Esophagus mucosa (tissue), 1 donor: ENCODE data around the gene TPST1. TPM values are rescaled to one million over a fixed set of nuclear protein-coding genes. Genes with fewer than 3 reads are reported as not detected.

Source experiments
- ATAC-seq: fragments of 200-7000 bp; cut with Tn5 transposase; one replicate; pipeline ENCODE4 v1.9.1; 2020
- total RNA-seq: library from RNA; stranded (reverse); gene quantifications from one replicate; pipeline ENCODE4 v1.2.4, GENCODE V29; 2023
- donor health status: DM: yes; HTN: yes; CAD: no.

The TPST1 gene
- total RNA-seq, 1 donor from 2014 or later, result 7.5 TPM

DNA sequence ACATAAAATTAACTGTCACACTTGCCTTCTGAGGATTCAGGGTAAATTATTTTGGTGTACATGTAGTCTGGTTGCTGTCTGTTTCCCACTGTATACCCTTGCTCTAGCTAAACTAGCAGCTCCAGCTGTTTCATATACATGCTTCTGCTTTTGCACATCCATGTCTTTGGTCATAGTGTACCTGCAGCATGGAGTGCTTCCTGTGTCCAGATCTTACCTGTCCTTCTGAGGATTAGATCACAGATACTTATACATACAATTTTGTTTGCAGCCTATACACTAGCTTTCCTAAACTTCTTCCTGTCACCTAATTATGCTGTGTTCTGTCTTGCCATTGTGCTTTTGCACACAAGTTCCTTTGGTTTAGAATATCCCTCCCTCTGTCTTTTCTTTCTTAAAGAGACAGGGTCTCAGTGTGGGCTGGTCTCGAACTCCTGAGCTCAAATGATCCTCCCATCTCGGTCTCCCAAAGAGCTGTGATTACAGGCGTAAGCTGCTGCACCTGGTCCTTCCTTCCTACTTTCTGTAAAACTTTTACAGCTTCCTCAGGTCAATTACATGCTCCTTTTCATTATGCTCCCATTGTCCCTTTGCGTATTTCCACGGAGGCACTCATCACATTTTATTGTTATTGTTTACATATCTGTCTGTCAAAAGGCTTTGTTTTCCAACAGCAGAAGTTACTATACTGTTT lies 33.8 kb downstream of the TPST1 start:
- no peak for ATAC-seq

DNA sequence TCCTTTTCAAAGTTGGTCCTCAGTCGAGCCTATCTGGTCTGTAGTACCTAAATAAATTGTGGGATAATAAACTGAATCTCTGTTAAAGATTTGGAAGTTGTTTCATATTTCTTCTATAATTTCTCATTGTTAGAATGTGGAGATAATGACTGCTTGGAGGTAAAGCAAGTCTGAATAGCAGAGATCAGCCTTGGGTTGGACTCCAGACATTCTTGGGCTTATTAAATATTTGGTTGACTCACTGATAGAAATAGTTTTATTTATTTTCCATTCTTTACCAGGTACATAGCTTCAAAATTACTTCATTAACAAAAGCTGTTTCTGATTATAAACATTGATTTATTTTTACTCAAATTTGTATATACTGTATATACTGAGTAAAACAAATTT lies 34.3 kb downstream of the TPST1 start:
- ATAC-seq, result no peak

DNA sequence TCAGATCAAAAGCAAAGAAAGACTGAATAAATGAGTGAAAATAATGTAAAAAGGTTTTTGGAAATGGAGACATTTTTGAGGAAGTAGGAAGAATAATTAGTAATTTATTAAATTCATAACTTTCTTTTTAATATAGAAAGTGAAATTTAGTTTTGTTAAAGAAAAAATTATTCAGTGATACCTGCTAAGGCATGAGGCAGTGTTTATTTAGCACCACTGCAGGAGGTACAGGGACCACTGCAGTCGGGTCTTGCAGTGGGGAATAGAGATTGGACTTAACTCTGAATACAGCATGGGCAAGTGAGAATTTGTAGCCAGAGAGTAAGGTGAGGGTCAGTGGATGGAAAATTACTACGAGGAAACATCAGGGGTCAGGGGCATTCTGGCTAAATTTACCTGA lies 39.9 kb downstream of the TPST1 start:
- ATAC-seq, result no peak

DNA sequence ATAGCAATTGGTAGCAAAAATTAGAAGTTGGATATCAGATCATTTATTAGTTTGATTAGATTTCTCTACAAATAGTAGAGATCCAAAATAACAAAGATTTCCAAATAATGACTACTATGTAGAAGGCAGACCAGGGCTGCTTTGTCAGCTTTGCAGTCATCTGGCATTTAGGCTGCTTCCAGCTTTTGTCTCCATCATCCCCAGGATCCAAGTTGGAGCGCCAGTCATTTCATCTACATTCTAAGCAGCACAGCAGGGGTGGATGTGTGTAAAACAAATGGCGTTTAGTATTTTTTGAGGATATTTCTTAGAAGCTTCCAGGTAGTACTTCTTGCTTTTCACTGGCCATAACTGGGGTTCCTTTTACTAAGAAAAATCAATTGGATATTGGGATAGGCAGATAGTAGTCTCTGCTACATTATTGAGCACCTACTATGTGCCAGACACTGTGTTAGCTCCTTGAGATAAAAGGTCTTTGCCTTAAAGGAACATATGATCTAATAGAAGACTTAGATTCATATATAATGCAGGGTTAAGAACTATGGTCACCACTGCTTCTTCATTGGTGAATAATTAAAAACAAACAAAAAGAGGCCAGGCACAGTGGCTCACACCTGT lies 41.5 kb downstream of the TPST1 start:
- ATAC-seq, result no peak

DNA sequence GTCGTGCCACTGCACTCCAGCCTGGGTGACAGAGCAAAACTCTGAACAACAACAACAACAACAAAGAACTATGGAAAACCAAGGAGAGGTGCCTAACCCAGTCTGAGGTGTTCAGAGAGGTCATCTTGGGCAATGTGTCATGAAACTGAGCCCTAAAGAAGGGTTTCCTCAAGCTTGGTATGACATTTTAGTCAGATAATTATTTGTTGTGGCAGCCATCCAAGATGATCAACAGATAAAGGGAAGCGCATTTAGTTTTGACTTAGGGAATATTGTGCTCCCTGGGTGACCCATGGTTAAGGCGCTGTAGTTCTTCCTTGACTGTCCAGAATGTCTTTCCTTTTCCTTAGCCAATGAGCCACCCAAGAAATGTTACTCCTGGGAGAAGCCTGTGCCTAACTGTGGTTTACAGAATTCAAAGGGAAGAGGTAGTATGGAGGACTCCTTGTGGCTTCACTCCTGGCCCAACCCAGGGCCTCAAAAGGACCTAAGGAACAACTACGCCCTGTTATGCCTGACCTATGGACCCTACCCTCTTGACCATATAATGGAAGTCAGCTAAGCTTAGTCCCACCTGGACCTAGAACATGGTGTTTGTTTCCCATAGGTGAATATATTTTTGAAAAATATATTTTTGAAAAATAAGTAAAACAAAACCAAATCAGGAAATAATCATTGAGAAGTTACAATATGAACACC lies 42.4 kb downstream of the TPST1 start:
- ATAC-seq, result peak; percentile 38

DNA sequence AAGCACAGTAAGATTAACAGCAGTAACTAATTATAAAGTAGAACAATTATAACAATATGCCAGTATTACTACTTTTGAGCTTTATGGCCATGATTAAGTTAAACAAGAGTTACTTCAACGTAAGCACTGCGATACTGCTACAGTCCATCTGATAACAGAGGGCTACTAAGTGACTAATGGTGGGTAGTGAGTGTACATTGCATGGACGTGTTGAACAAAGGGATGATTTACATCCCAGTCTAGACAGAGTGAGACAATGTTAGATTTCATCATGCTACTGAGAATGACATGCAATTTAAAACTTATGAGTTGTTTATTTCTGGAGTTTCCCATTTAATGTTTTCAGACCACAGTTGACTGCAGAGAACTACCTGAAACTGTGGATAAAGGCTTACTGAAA lies 45.6 kb downstream of the TPST1 start:
- ATAC-seq, result no peak

DNA sequence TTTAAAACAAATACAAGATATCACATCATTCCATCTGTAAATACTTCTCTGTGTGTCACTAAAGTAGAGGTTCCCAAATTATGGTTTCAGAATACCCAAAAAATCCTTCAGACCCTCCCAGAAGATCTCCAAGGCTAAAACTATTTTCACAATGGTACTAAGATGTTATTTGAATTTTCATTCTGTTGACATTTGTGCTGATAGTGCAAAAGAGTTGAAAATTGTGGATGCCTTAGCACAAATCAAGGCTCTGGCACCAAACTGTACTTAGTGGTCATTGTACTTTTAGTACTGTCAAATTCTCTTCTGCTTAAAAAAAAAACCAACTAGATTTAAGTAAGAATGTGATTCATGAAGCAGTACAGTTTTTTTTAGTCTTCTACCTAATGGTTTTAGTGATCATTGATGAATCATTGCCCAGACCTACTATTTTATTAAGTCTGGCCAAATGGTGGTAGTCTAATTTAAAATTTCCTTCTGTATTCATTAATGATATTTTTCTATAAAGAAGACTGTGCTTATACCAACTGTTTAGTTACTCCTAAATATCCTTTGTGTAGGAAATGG lies 50.5 kb downstream of the TPST1 start:
- no peak for ATAC-seq

DNA sequence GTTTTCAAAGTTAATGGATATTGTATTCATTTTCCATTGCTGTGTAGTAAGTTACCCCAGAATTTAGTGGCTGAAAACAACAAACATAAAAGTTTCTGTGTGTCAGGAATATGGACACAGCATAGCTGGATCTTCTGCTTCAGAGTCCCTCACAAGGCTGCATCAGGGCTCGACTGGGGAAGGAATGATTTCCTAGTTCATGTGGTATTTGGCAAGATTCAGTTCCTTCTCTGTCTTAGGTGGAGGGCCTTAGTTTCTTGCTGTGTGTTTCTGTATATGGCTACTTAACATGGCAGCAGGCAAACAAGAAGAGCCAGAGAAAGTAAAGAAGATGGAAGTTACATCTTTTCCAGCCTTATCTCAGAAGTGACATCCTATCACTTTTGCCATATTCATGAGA lies 51.1 kb downstream of the TPST1 start:
- no peak for ATAC-seq

DNA sequence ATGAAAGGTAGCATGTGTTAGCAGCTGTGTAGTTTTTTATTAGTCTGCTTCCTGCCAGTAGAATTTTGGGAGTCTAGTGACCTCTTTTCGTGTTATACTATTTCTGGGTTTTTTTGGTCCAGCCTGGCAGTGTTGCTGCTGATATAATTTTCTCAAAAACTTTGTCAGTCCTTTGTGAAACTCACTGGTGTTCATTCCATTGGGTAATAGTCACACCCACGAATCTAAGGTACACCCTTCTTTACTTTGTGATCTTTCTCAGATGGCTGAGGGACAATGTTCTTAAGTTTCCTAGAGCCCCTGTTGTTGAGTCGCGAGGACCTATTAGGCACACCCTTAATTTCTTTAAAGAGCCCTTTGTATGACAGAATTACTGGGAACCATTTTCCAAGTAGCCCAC lies 52.3 kb downstream of the TPST1 start:
- ATAC-seq, result peak; percentile 81

DNA sequence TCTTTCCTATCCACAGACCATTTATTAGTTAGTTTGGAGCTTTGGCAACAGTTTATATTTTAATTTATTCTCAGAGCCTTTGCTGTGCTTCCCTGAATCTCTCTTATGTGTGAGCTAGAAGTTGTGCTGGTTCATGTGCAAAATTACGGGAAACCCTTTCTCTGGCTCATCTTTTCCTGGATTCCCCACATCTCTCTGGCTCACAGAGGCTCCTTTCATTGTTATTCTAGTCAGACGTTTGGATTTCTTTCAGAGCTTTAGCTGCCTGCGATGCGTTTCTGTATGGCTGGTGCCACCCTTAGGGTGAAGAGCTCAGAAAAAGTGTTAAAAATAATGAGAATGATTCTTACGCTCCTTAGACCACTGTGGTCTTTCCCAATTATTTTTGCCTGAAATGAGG lies 53.3 kb downstream of the TPST1 start:
- ATAC-seq, result no peak

DNA sequence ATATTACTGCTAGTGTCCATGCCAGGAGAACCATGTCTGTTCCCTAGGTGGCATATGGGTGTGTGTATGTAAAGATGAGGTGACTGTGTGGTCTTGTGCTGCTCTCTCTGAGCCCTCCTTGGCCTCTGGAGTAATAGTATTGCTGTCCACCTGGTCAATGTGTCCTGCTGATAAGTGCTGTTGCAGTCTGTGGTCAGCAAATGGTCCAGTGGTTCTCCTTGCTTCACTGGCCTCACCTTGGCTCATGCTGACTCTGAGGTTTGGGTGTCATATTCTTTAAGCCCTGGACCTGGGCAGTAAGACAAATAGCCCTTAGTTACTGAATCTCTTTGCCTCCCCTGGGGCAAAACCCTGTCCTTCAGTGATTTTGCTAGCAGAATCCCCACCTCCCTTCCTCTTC lies 56.8 kb downstream of the TPST1 start:
- no peak for ATAC-seq

DNA sequence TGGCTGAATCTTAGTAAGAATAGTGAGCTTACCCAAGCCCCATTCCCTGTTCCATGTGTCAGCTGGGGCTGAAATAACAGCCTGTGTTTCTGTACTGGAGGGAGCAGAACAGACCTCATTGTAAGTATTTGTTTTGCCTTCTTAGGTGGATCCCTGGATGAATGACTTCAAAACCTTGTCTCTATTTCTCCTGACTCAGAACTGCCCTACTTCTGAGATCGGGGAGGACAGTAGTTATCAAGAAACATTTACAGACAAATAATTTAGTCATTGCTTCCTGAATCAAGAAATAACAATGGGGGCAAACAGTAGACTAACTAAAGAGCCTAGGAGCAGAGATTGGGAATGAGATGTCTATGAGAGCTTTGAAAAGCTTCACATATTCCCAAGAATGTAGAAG lies 58.8 kb downstream of the TPST1 start:
- no peak for ATAC-seq

DNA sequence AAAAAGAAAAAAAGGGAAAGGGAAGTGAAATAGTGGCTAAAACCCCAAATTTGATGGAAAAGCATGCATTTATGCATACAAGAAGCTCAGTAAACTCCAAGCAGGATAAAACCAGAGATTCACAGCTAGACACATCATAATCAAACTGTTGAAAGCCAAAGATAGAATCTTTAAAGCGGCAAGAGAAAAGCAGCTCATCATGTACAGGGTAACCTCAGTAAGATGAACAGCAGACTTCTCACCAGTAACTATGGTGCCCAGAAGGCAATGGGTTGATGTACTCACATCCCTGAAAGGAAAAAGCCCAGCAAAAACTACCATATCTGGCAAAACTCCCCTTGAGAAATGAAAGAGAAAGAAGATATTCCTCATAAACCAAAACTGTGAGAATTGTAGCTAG lies 60.4 kb downstream of the TPST1 start:
- no peak for ATAC-seq

DNA sequence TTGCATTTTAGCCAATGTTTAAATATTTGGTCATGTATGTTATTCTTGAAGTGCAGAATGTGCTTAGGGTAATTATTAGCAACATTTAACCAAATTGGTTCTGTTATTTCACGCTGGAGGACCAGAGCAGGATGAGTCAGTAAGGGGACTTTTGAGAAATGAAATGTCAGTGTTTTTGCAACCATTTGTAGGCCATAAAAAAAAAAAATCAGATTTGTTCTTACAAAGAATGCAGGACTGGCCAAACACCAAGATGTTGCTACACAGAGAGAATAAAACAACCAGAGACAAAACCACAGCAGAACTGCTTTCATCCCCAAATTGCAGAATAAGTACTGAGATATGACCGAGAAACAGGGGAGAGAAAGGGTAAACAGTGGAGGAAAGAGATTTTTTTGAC lies 62.1 kb downstream of the TPST1 start:
- ATAC-seq, result no peak

DNA sequence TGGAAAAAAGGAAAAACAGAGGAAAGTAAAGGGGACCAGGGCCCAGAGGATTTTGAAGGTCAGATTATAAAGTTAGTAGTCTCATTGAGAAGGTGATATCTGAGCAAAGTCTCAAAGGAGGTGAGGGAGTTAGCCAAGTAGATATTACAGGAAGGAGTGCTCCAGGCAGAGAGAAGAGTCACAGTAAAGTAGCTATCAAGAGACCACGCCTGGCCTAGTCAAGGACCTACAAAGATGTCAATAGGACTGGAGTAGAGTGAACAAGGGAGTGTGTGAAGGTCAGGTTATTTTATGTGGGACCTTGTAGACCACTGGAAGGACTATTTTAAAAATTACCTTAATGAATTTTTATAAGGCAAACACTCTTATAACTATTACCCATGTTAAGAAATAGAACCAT lies 64.8 kb downstream of the TPST1 start:
- no peak for ATAC-seq

DNA sequence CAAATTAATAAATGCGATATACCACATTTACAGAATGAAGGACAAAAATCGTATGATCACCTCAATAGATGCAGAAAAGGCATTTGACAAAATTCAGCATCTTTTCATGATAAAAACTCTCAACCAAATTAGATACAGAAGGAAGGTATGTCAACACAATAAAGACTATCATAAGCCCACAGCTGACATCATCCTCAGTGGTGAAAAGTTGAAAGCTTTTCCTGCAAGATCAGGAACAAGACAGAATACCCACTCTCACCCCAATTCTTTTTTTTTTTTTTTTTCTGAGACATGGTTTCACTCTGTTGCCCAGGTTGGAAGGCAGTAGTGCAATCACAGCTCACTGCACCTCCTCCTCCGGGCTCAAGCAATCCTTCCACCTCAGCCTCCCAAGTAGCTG lies 67.2 kb downstream of the TPST1 start:
- ATAC-seq, result no peak

DNA sequence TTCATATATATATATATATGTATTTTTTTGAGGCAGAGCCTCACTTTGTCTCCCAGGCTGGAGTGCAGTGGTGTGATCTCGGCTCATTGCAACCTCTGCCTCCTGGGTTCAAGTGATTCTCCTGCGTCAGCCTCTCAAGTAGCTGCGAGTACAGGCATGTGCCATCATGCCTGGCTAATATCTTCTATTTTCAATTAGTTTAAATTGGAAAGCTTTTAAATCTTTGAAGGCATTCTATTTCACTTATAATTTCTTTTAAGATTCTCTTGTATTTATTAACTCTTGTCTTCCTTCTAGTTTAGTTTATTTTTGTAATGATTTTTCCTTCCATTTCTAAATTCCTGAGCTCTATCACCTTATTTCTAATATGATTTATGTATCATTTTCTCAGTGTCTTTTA lies 71.2 kb downstream of the TPST1 start:
- ATAC-seq, result no peak

DNA sequence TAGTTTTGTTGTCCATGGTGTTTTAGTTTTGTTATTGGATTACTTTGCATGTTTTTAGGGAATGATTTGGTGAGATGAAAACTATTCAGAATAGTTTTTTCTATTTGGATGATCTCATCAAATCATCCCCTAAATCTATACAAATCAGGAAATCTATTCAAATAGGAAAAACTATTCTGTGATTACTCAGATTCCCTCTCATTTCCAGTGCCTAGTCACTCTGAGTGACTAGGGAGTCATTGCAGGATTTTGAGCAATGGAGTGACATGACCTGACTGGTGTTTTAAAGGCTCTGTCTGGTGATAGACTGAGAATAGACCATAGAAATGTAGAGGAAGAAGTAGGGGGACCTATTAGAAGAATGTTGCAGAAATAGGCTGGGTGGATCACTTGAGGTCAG lies 72.4 kb downstream of the TPST1 start:
- no peak for ATAC-seq

DNA sequence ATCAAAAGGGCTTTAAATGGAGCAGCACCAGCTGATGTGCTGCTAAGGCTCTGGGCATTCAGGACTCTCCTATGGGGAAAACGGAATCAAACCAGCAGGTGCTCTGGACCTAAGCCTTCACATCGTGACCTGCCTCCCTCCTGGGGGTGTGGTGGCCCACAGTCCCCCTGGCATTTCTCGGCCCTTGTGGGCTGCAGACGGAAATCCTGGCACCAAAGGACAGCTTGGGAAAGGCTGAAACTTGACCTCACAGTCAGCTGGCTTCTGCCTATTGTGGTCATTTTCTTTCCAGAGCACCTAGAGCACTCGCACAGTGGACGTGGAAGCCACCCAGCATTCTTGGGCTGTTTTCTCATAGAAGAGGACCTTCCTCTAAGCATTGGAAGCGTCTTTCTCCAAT lies 74.8 kb downstream of the TPST1 start:
- ATAC-seq, result no peak

DNA sequence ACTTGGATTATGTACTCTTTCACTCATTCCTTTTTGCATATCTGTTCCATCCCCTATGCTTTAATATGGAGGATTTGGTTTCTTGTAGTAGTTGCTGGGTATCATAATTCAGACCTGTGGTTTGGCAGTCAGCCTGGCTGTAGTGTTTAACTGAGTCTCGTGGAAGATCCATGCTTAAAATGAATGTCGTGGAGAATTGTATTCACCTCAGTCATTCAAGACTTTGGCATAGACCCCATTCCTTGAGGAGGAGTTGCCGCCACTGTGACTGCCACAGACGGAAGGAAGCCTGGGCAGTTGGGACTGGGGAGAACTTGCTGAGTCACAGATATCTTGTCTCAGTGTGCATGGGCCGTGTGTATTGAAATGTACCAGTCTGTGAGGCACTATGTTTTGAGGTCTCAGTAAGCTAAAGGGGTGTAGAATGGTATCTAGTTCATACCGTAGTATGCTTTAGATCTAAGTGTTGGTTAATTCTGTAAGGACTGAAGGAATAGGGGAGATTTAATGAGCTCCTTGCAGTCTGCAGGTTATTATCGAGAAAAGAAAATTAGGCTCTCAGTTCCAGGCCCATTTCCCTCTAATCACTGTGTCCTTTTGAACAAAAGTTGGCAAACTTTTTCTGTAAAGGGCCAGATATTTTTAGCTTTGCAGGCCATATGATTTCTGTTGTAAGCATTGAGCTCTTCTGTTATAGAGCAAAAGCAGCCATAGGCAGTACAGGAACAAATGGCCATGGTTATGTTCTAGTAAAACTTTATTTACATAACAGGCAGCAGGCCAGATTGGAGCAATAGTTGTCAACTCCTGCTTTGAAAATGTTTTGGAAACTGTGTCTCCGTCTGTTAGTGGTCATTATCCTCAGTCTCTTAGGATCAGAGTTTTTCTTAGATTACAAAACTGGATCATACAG lies 76.8 kb downstream of the TPST1 start:
- ATAC-seq, result peak; percentile 61

DNA sequence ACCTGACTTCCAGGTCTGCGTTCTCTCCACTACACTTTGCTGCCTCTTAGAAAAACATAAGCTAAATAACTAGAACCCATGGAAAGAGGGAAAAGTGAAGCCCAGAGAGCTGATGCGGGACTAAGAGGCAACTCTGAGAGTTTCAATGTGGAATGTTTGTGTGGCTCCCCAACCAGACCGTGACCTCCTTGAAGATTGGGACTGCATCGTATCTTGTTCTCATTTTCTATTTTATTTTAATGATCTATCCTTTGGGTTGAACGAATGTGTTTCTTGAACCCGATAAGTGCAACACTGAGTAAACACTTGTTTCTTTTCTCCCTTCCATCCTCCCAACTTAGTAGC lies 77.4 kb downstream of the TPST1 start:
- ATAC-seq, result no peak

DNA sequence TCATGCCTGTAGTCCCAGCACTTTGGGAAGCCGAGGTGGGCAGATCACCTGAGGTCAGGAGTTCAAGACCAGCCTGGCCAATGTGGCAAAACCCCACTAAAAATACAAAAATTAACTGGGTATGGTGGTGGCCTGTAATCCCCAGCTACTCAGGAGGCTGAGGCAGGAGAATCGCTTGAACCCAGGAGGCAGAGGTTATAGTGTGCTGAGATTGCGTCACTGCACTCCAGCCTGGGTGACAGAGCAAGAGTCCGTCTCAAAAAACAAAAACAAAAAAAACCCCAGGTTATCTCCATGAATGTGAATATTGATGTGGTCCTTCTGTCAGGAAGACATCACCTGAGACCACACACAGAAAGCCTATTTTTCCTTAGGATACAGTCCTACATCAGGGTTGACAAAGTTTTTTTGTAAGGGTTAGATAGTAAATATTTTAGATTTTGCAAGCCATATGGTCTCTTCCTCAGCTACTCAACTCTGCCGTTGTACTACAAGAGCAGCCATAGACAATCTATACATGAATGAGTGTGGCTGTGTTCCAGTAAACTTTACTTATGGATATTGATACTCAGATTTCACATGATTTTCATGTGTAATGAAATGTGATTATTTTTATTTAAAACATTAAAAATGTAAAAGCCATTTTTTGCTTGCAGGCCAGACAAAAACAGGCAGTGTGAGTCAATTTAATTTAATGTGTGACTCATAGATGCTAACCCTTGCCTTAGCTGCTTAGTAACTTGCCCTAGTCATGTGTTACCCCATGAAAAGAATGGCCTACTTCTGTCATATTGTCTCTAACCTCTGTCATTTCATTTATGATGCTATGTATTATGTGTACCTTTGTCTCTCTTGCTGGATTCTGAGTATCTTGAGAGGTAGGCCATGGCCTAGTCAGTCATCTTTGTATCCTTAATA lies 78.1 kb downstream of the TPST1 start:
- peak; percentile 99 for ATAC-seq
